C4-2B (cell line): ENCODE results near the gene EXOC3L4.

ENCODE experiments used
- ZFX ChIP-seq: fragments of 450-650 bp; IDR thresholded peaks from 2 replicates; pipeline ENCODE4 v1.6.1; 2017
- TF ChIP-seq, protein P1 (sequence below): fragments of 450-650 bp; conservative IDR thresholded peaks from 2 replicates; pipeline ENCODE4 v1.5.1; 2017; ENCODE audit warnings: mild to moderate bottlenecking

DNA sequence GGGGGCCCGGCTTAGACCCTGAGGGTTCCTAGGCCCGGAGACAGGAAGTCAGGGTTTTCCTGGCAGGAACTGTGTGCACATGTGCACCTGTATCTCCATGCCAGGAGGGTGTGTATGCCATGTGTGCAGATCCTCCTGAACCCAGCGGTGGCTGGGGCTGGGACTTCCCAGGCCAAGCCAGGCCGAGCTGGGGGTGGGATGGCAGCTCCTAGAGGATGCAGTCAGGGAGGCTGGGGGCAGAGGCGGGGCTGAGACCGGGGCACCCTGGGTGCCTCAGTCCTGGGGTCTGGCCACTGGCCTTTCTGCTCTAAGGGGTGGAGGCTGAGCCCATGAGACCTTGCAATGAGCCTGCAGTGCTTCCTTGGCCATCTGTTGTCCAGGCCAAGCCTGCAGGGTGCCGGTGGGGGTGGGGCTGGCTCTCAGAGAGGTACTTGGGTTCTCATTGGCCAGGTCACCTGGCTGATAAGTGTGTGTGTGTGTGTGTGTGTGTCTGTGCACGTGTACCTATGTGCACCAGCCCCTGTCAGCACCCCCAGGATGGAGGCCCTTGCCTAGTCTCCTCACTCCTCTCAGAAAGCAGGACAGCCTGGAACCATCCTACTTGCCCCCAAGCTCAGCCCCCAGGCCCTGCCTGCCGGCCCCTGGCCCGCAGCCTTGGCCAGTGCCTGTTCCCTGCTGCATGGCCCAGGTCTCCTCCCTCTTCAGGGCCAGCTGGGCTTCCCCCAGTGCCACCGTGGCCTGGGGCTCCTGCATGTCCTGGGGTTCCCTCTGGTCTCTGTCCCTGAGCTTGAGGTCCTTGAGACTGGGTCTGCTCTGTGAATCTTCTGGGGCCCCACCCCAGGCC, 18.1 kb downstream of the EXOC3L4 start:
- TF ChIP-seq, protein P1, sequence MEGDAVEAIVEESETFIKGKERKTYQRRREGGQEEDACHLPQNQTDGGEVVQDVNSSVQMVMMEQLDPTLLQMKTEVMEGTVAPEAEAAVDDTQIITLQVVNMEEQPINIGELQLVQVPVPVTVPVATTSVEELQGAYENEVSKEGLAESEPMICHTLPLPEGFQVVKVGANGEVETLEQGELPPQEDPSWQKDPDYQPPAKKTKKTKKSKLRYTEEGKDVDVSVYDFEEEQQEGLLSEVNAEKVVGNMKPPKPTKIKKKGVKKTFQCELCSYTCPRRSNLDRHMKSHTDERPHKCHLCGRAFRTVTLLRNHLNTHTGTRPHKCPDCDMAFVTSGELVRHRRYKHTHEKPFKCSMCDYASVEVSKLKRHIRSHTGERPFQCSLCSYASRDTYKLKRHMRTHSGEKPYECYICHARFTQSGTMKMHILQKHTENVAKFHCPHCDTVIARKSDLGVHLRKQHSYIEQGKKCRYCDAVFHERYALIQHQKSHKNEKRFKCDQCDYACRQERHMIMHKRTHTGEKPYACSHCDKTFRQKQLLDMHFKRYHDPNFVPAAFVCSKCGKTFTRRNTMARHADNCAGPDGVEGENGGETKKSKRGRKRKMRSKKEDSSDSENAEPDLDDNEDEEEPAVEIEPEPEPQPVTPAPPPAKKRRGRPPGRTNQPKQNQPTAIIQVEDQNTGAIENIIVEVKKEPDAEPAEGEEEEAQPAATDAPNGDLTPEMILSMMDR: no peak
- TF ChIP-seq ZFX: no peak
